Neural crest cell (in vitro differentiated cells): ENCODE results near the gene OR6J1. TPM values are rescaled to one million over a fixed set of nuclear protein-coding genes. Genes with fewer than 3 reads are reported as not detected.

Experiments used
- DNase-seq: peaks from one replicate; pipeline ENCODE4 v3.0.0; 2021; ENCODE audit warnings: low read depth, mixed read lengths, low spot score
- H3K27ac Mint-ChIP-seq: one replicate; pipeline ENCODE4 v1.8.0; 2021; ENCODE audit warnings: mild to moderate bottlenecking, mixed read lengths; ENCODE audit not compliant: unreplicated experiment
- H3K27me3 Mint-ChIP-seq: 2 replicates; pipeline ENCODE4 v1.8.0; 2021; ENCODE audit warnings: low read depth, mild to moderate bottlenecking, mixed read lengths
- H3K36me3 Mint-ChIP-seq: 2 replicates; pipeline ENCODE4 v1.8.0; 2021; ENCODE audit warnings: low read depth, mild to moderate bottlenecking, mixed read lengths
- H3K4me1 Mint-ChIP-seq: 2 replicates; pipeline ENCODE4 v1.8.0; 2021; ENCODE audit warnings: mixed read lengths
- H3K4me3 Mint-ChIP-seq: one replicate; pipeline ENCODE4 v1.8.0; 2021; ENCODE audit warnings: mild to moderate bottlenecking, mixed read lengths
- H3K9me3 Mint-ChIP-seq: 2 replicates; pipeline ENCODE4 v1.8.0; 2021; ENCODE audit warnings: mixed read lengths
- total RNA-seq: library from RNA; stranded (reverse); gene quantifications from 2 replicates; pipeline ENCODE4 v1.2.1, GENCODE V29; 2021
- TF ChIP-seq, protein P1 (sequence below): fragments of 200-600 bp; sonication (generic); conservative IDR thresholded peaks from 2 replicates; pipeline ENCODE4 v1.5.0; 2021; ENCODE audit warnings: antibody characterized with exemption, mild to moderate bottlenecking

Gene OR6J1
- total RNA-seq, 1 donor from 2014 or later, result not detected

- no peak for DNase-seq
- H3K27me3 Mint-ChIP-seq, result no peaks in the 10 kb centered on the region
- TF ChIP-seq, protein P1, sequence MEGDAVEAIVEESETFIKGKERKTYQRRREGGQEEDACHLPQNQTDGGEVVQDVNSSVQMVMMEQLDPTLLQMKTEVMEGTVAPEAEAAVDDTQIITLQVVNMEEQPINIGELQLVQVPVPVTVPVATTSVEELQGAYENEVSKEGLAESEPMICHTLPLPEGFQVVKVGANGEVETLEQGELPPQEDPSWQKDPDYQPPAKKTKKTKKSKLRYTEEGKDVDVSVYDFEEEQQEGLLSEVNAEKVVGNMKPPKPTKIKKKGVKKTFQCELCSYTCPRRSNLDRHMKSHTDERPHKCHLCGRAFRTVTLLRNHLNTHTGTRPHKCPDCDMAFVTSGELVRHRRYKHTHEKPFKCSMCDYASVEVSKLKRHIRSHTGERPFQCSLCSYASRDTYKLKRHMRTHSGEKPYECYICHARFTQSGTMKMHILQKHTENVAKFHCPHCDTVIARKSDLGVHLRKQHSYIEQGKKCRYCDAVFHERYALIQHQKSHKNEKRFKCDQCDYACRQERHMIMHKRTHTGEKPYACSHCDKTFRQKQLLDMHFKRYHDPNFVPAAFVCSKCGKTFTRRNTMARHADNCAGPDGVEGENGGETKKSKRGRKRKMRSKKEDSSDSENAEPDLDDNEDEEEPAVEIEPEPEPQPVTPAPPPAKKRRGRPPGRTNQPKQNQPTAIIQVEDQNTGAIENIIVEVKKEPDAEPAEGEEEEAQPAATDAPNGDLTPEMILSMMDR, result no peak
- H3K4me1 Mint-ChIP-seq, result peaks cover 39% of the 10 kb centered on the region
- no peaks in the 10 kb centered on the region for H3K9me3 Mint-ChIP-seq
- H3K4me3 Mint-ChIP-seq, result peak overlapping the region; percentile 58
- H3K36me3 Mint-ChIP-seq, result no peaks in the 10 kb centered on the region
- no peak overlapping the region for H3K27ac Mint-ChIP-seq
Observed at GRCh38 chr14:22583994-22584393, 60.2 kb downstream of the OR6J1 start.

Other genes starting within 250 kb of the OR6J1 start
- gene DAD1, start 55.1 kb downstream of the OR6J1 start, total RNA-seq, result 151 and 155 TPM in 2 replicates
- 11.2 and 11.6 TPM in 2 replicates for gene ABHD4, start 46.1 kb downstream of the OR6J1 start, total RNA-seq
- gene OXA1L, start 122.3 kb upstream of the OR6J1 start, total RNA-seq, result 121 and 125 TPM in 2 replicates
- gene SLC7A7, start 171.1 kb upstream of the OR6J1 start, total RNA-seq, result 0.54 and 0.64 TPM in 2 replicates
- gene MRPL52, start 185.5 kb upstream of the OR6J1 start, total RNA-seq, result 117 and 137 TPM in 2 replicates
- 63.2 and 68.6 TPM in 2 replicates for gene MMP14, start 192.2 kb upstream of the OR6J1 start, total RNA-seq
- gene LRP10, start 227.4 kb upstream of the OR6J1 start, total RNA-seq, result 14.3 and 16.3 TPM in 2 replicates
- gene REM2, start 238.9 kb upstream of the OR6J1 start, total RNA-seq, result 3.0 and 3.6 TPM in 2 replicates